Dendritic cell treated with granulocyte-macrophage colony-stimulating factor and Interleukin-4, amounts not matched to agents 40 ng/mL and 50 ng/mL, for 4 days (primary cell): ENCODE measurements around the gene UACA.
A peak's percentile ranks its signal among the peaks of the same experiment; 100 is the strongest.

Source experiments
- H3K27ac Mint-ChIP-seq: one replicate; pipeline ENCODE4 v1.8.0; 2022; ENCODE audit warnings: mild to moderate bottlenecking, mixed read lengths
- H3K27me3 Mint-ChIP-seq: one replicate; pipeline ENCODE4 v1.8.0; 2022; ENCODE audit warnings: mild to moderate bottlenecking, mixed read lengths
- H3K36me3 Mint-ChIP-seq: one replicate; pipeline ENCODE4 v1.8.0; 2022; ENCODE audit warnings: low read depth, mixed read lengths
- H3K4me1 Mint-ChIP-seq: one replicate; pipeline ENCODE4 v1.8.0; 2022; ENCODE audit warnings: low read depth, mixed read lengths
- H3K4me3 Mint-ChIP-seq: one replicate; pipeline ENCODE4 v1.8.0; 2022; ENCODE audit warnings: mild to moderate bottlenecking, moderate library complexity, mixed read lengths
- H3K9me3 Mint-ChIP-seq: one replicate; pipeline ENCODE4 v1.8.0; 2022; ENCODE audit warnings: mixed read lengths
- intact Hi-C: fragments of 100-400 bp; cut with micrococcal nuclease; formaldehyde crosslinking; loops from one replicate; pipeline ENCODE4 v1.15.0; 2022

Gene UACA

GRCh38 chr15:70794596-70795310 lies 31.4 kb upstream of the UACA start:
- H3K27me3 Mint-ChIP-seq = peaks cover 3% of the 10 kb centered on the region
- no peak overlapping the region for H3K4me3 Mint-ChIP-seq
- no peaks in the 10 kb centered on the region for H3K36me3 Mint-ChIP-seq
- no peaks in the 10 kb centered on the region for H3K9me3 Mint-ChIP-seq
- intact Hi-C loops = no loop called here
- peaks cover 14% of the 10 kb centered on the region for H3K4me1 Mint-ChIP-seq
- no peak overlapping the region for H3K27ac Mint-ChIP-seq

GRCh38 chr15:70793694-70794093 lies 30.3 kb upstream of the UACA start:
- Mint-ChIP-seq H3K4me3 (no peak overlapping the region), H3K27me3 (peaks cover 3% of the 10 kb centered on the region), H3K27ac (no peak overlapping the region), H3K4me1 (peaks cover 14% of the 10 kb centered on the region), H3K9me3 (no peaks in the 10 kb centered on the region), H3K36me3 (no peaks in the 10 kb centered on the region)
- intact Hi-C loops = no loop called here

GRCh38 chr15:70792171-70792573 lies 28.8 kb upstream of the UACA start:
- H3K4me1 Mint-ChIP-seq = peaks cover 9% of the 10 kb centered on the region
- no peaks in the 10 kb centered on the region for H3K36me3 Mint-ChIP-seq
- no peaks in the 10 kb centered on the region for H3K9me3 Mint-ChIP-seq
- no peak overlapping the region for H3K27ac Mint-ChIP-seq
- peaks cover 3% of the 10 kb centered on the region for H3K27me3 Mint-ChIP-seq
- no peak overlapping the region for H3K4me3 Mint-ChIP-seq
- intact Hi-C loops = no loop called here

GRCh38 chr15:70791259-70791658 lies 27.9 kb upstream of the UACA start:
- Mint-ChIP-seq H3K9me3 (no peaks in the 10 kb centered on the region), H3K27me3 (peaks cover 3% of the 10 kb centered on the region), H3K36me3 (no peaks in the 10 kb centered on the region)

GRCh38 chr15:70789213-70789612 lies 25.9 kb upstream of the UACA start:
- peaks cover 12% of the 10 kb centered on the region for H3K27me3 Mint-ChIP-seq
- no peak overlapping the region for H3K4me3 Mint-ChIP-seq
- H3K4me1 Mint-ChIP-seq = peaks cover 9% of the 10 kb centered on the region
- intact Hi-C loops = no loop called here
- no peak overlapping the region for H3K27ac Mint-ChIP-seq
- H3K9me3 Mint-ChIP-seq = no peaks in the 10 kb centered on the region
- H3K36me3 Mint-ChIP-seq = no peaks in the 10 kb centered on the region

More at GRCh38 chr15:70791259-70791658, 27.9 kb upstream of the UACA start:
- intact Hi-C loops = no loop called here
- H3K4me1 Mint-ChIP-seq = peaks cover 9% of the 10 kb centered on the region
- no peak overlapping the region for H3K4me3 Mint-ChIP-seq
- no peak overlapping the region for H3K27ac Mint-ChIP-seq

GRCh38 chr15:70788114-70789049 lies 25.0 kb upstream of the UACA start:
- Mint-ChIP-seq H3K27me3 (peaks cover 10% of the 10 kb centered on the region), H3K4me1 (peaks cover 9% of the 10 kb centered on the region), H3K9me3 (no peaks in the 10 kb centered on the region), H3K4me3 (no peak overlapping the region), H3K36me3 (no peaks in the 10 kb centered on the region), H3K27ac (no peak overlapping the region)
- intact Hi-C loops = no loop called here

- no peaks in the 10 kb centered on the region for H3K9me3 Mint-ChIP-seq
Observed at GRCh38 chr15:70786996-70787395, 23.6 kb upstream of the UACA start.

GRCh38 chr15:70783610-70784022 lies 20.3 kb upstream of the UACA start:
- H3K27ac Mint-ChIP-seq = no peak overlapping the region
- intact Hi-C loops = no loop called here
- H3K4me1 Mint-ChIP-seq = peaks cover under 1% of the 10 kb centered on the region
- H3K9me3 Mint-ChIP-seq = no peaks in the 10 kb centered on the region
- H3K27me3 Mint-ChIP-seq = peaks cover 25% of the 10 kb centered on the region
- H3K36me3 Mint-ChIP-seq = no peaks in the 10 kb centered on the region
- no peak overlapping the region for H3K4me3 Mint-ChIP-seq

More at GRCh38 chr15:70786996-70787395, 23.6 kb upstream of the UACA start:
- H3K36me3 Mint-ChIP-seq = no peaks in the 10 kb centered on the region
- H3K27ac Mint-ChIP-seq = no peak overlapping the region
- peaks cover 13% of the 10 kb centered on the region for H3K27me3 Mint-ChIP-seq
- intact Hi-C loops = no loop called here
- peaks cover under 1% of the 10 kb centered on the region for H3K4me1 Mint-ChIP-seq
- H3K4me3 Mint-ChIP-seq = no peak overlapping the region

GRCh38 chr15:70783041-70783440 lies 19.7 kb upstream of the UACA start:
- no peak overlapping the region for H3K27ac Mint-ChIP-seq
- no peak overlapping the region for H3K4me3 Mint-ChIP-seq
- H3K36me3 Mint-ChIP-seq = no peaks in the 10 kb centered on the region
- intact Hi-C loops = no loop called here
- H3K9me3 Mint-ChIP-seq = no peaks in the 10 kb centered on the region
- H3K27me3 Mint-ChIP-seq = peaks cover 25% of the 10 kb centered on the region
- H3K4me1 Mint-ChIP-seq = peaks cover 6% of the 10 kb centered on the region

GRCh38 chr15:70781236-70781635 lies 17.9 kb upstream of the UACA start:
- Mint-ChIP-seq H3K4me3 (no peak overlapping the region), H3K27me3 (peaks cover 25% of the 10 kb centered on the region), H3K27ac (no peak overlapping the region), H3K36me3 (no peaks in the 10 kb centered on the region), H3K9me3 (peaks cover 9% of the 10 kb centered on the region), H3K4me1 (peaks cover 23% of the 10 kb centered on the region)
- intact Hi-C loops = no loop called here

- H3K4me3 Mint-ChIP-seq = no peak overlapping the region
- H3K27ac Mint-ChIP-seq = peak overlapping the region; percentile 28
- H3K36me3 Mint-ChIP-seq = no peaks in the 10 kb centered on the region
Observed at GRCh38 chr15:70778258-70779076, 15.1 kb upstream of the UACA start.

GRCh38 chr15:70777170-70777926 lies 14.0 kb upstream of the UACA start:
- no peak overlapping the region for H3K4me3 Mint-ChIP-seq
- H3K27me3 Mint-ChIP-seq = peaks cover 12% of the 10 kb centered on the region
- peaks cover 23% of the 10 kb centered on the region for H3K4me1 Mint-ChIP-seq
- intact Hi-C loops = no loop called here
- H3K9me3 Mint-ChIP-seq = peaks cover 9% of the 10 kb centered on the region
- peak overlapping the region; percentile 28 for H3K27ac Mint-ChIP-seq
- H3K36me3 Mint-ChIP-seq = no peaks in the 10 kb centered on the region

More at GRCh38 chr15:70778258-70779076, 15.1 kb upstream of the UACA start:
- peaks cover 16% of the 10 kb centered on the region for H3K27me3 Mint-ChIP-seq
- intact Hi-C loops = no loop called here
- peaks cover 23% of the 10 kb centered on the region for H3K4me1 Mint-ChIP-seq
- peaks cover 9% of the 10 kb centered on the region for H3K9me3 Mint-ChIP-seq

- H3K27ac Mint-ChIP-seq = no peak overlapping the region
- no peaks in the 10 kb centered on the region for H3K27me3 Mint-ChIP-seq
- intact Hi-C loops = no loop called here
- peaks cover 23% of the 10 kb centered on the region for H3K4me1 Mint-ChIP-seq
- H3K36me3 Mint-ChIP-seq = no peaks in the 10 kb centered on the region
- H3K4me3 Mint-ChIP-seq = no peak overlapping the region
- H3K9me3 Mint-ChIP-seq = peaks cover 9% of the 10 kb centered on the region
Observed at GRCh38 chr15:70775160-70775559, 11.8 kb upstream of the UACA start.
